HG03565 (cell line): ENCODE measurements around the gene TMOD2.
A peak's percentile ranks its signal among the peaks of the same experiment; 100 is the strongest.

Experiments used
- ATAC-seq: cut with Tn5 transposase; IDR thresholded peaks from one replicate; pipeline ENCODE4 v1.9.1; 2021; ENCODE audit warnings: mild to moderate bottlenecking, moderate library complexity; ENCODE audit not compliant: unreplicated experiment

The TMOD2 gene

GRCh38 chr15:51735228-51736010 is 16.0 kb upstream of the TMOD2 start:
- no peak for ATAC-seq

- ATAC-seq: no peak
These were observed 15.3 kb upstream of the TMOD2 start for GRCh38 chr15:51736069-51736468.

GRCh38 chr15:51736751-51737521 is 14.5 kb upstream of the TMOD2 start:
- ATAC-seq: peak; percentile 8

GRCh38 chr15:51737522-51738305 is 13.7 kb upstream of the TMOD2 start, which contains the start of gene LYSMD2:
Gene LYSMD2, minus strand, starts transcription at chr15:51737655. Its CDS starts 33 bp downstream, at chr15:51737622.
- peak; percentile 36 for ATAC-seq

GRCh38 chr15:51738553-51738952 is 12.8 kb upstream of the TMOD2 start:
- no peak for ATAC-seq

- no peak for ATAC-seq
These were observed 12.2 kb upstream of the TMOD2 start for GRCh38 chr15:51739061-51739712.

- no peak for ATAC-seq
These were observed 2.1 kb upstream of the TMOD2 start for GRCh38 chr15:51749307-51749706.

GRCh38 chr15:51750186-51750585 is 1.2 kb upstream of the TMOD2 start:
- no peak for ATAC-seq

GRCh38 chr15:51751697-51752683 is 593 bp downstream of the TMOD2 start:
- peak; percentile 22 for ATAC-seq

- no peak for ATAC-seq
These were observed 1.5 kb downstream of the TMOD2 start for GRCh38 chr15:51752888-51753287.

GRCh38 chr15:51754267-51754666 is 2.9 kb downstream of the TMOD2 start:
- ATAC-seq: no peak

- no peak for ATAC-seq
These were observed 4.4 kb downstream of the TMOD2 start for GRCh38 chr15:51755790-51756189.

GRCh38 chr15:51756482-51756881 is 5.1 kb downstream of the TMOD2 start:
- ATAC-seq: no peak

GRCh38 chr15:51757450-51757849 is 6.1 kb downstream of the TMOD2 start:
- ATAC-seq: no peak

- no peak for ATAC-seq
These were observed 7.2 kb downstream of the TMOD2 start for GRCh38 chr15:51758645-51759044.

- no peak for ATAC-seq
These were observed 8.2 kb downstream of the TMOD2 start for GRCh38 chr15:51759557-51760070.

- ATAC-seq: no peak
These were observed 9.4 kb downstream of the TMOD2 start for GRCh38 chr15:51760805-51761204.

- no peak for ATAC-seq
These were observed 14.4 kb downstream of the TMOD2 start for GRCh38 chr15:51765751-51766150.

GRCh38 chr15:51766341-51766740 is 14.9 kb downstream of the TMOD2 start:
- no peak for ATAC-seq
